NB4 (cell line): Measurements from ENCODE around the gene HENMT1.
"Not testable (repeated sequence)": the region's sequence is repeated elsewhere in the genome, so short reads cannot be mapped to it uniquely, and the experiment has no call there.

Source experiments
- DNase-seq: peaks from one replicate; pipeline ENCODE4 v3.0.0; 2010; ENCODE audit warnings: low read depth
- H3K4me3 ChIP-seq: one replicate; pipeline ENCODE4 v1.5.1; 2011; ENCODE audit warnings: mild to moderate bottlenecking, low read depth, low read length, moderate library complexity
- MYC ChIP-seq: IDR thresholded peaks from 2 replicates; pipeline ENCODE4 v1.6.1; 2011; ENCODE audit warnings: low read depth, low read length
- POLR2A ChIP-seq: IDR thresholded peaks from 2 replicates; pipeline ENCODE4 v1.6.1; 2011; ENCODE audit warnings: mild to moderate bottlenecking; ENCODE audit not compliant: insufficient read length; ENCODE audit errors: extremely low read depth
- TF ChIP-seq, protein P1 (sequence below): IDR thresholded peaks from one replicate; pipeline ENCODE4 v1.5.1; 2012; ENCODE audit warnings: low read depth, low read length
- TF ChIP-seq, protein P2 (sequence below): IDR thresholded peaks from 2 replicates; pipeline ENCODE4 v1.6.1; 2011; ENCODE audit warnings: low read depth, low read length

The HENMT1 gene

DNA sequence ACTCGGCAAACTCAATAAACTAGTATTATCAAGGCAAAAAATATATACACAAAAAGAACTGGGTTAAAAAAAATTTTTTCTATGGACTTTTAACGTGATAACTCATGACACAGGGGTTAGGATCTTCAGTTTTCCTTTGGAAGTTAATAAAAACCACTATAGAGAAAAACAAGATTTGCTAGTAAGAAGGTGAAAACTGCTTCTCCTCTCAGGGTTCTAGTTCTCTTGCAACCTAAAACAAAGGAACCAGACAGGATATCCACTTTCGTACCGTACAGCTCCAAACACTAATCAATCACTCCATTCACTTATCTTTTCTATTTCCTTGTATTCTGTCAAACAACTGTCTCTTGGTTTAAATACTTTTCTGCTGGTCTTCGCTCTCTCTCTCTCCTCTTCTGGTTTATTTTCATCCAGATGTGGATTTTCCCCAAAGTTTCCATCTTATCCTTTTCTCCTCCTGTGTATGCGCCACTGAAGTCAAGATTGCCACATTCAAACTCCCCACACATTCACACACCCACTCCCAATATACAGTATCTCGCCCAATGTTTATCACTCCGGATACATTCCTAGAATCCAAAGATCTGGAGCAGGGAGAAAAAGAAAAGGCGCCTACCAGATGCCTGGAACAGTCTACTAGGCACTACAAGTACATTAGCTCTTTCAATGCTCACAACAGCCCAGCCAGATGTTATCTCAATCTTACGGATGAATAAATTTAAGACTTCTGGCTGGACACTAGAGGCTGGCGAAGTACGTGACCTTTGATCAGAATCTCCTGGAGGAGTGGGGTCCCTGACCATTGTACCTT lies 30.4 kb upstream of the HENMT1 start:
- DNase-seq, result no peak
- peak overlapping the region; percentile 96 for H3K4me3 ChIP-seq
- no peak for TF ChIP-seq POLR2A
- TF ChIP-seq, protein P1, sequence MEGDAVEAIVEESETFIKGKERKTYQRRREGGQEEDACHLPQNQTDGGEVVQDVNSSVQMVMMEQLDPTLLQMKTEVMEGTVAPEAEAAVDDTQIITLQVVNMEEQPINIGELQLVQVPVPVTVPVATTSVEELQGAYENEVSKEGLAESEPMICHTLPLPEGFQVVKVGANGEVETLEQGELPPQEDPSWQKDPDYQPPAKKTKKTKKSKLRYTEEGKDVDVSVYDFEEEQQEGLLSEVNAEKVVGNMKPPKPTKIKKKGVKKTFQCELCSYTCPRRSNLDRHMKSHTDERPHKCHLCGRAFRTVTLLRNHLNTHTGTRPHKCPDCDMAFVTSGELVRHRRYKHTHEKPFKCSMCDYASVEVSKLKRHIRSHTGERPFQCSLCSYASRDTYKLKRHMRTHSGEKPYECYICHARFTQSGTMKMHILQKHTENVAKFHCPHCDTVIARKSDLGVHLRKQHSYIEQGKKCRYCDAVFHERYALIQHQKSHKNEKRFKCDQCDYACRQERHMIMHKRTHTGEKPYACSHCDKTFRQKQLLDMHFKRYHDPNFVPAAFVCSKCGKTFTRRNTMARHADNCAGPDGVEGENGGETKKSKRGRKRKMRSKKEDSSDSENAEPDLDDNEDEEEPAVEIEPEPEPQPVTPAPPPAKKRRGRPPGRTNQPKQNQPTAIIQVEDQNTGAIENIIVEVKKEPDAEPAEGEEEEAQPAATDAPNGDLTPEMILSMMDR, result no peak
- TF ChIP-seq, protein P2, sequence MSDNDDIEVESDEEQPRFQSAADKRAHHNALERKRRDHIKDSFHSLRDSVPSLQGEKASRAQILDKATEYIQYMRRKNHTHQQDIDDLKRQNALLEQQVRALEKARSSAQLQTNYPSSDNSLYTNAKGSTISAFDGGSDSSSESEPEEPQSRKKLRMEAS, result no peak
- no peak for TF ChIP-seq MYC

DNA sequence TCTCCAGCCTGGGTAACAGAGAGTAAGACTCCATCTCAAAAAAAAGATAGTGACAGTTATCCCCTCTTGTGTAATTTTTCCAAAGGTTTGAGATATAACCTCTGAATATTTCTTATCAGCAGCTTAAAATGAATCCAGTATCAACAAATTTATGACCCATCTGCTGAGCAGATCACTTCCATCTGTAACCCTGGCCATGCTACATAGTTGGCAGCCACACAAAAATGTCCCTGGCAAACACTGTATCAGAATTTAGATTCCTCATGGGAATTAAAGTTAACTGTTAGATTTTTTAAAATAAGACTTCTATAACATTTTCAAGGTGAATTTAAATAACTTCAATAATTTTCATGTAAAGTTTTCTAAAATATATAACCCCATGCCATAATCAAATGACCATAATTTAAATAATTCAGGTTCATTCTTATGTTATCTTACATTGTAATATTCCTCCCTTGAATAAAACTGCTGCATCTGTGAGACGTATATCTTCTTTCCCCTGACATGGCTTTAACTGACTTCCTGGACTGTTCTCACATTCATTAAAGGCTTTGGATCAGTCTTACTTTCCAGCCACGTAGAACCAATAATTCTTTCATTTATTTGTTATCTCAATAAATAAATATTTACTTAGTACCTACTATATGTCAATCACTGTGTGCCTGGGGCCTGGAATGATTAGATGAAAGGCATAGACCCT lies 25.9 kb upstream of the HENMT1 start:
- TF ChIP-seq, protein P2, result no peak
- TF ChIP-seq MYC (no peak), POLR2A (no peak)
- TF ChIP-seq, protein P1, result no peak
- no peak overlapping the region for H3K4me3 ChIP-seq
- no peak for DNase-seq

DNA sequence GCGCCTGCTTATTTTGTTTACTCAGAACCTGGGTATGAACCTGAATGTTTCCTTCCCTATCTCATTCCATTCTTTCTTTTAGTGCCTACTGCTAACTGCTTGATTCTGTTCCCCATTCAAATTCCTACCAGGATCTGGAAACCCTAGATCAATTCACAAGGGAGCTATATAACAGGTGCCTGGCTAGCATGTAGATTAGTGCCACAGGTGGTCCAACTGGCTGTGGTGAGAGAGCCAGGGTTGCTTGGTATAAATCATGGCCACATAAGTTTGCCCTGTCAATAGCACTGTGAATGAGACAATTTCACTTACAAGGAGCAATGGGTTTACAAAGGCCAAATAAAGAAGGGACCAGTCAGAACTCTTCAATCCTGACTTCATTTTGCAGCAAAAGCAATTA lies 24.6 kb upstream of the HENMT1 start:
- H3K4me3 ChIP-seq, result no peak overlapping the region
- TF ChIP-seq, protein P2, result no peak
- TF ChIP-seq POLR2A, result no peak
- TF ChIP-seq MYC, result no peak
- TF ChIP-seq, protein P1, result no peak
- no peak for DNase-seq

DNA sequence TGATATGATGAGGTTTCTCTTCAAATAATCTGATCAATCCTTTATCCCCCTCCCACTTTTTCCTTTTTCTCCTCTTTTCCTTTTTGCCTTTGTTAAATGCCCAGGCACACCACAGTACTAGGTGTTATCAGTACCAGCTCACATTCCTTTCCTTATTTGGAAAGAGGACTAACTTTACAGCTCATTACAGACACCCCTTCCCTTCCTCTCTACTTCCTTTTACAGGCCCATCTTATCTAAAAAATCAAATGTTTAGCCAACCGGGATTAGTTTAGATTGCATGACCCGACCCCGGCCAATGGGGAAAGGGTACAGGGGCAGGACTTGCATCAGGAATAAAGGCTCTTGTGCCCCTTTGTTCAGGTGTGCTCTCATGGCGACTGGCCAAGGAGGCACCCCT lies 20.8 kb upstream of the HENMT1 start:
- not testable (repeated sequence) for H3K4me3 ChIP-seq, DNase-seq

DNA sequence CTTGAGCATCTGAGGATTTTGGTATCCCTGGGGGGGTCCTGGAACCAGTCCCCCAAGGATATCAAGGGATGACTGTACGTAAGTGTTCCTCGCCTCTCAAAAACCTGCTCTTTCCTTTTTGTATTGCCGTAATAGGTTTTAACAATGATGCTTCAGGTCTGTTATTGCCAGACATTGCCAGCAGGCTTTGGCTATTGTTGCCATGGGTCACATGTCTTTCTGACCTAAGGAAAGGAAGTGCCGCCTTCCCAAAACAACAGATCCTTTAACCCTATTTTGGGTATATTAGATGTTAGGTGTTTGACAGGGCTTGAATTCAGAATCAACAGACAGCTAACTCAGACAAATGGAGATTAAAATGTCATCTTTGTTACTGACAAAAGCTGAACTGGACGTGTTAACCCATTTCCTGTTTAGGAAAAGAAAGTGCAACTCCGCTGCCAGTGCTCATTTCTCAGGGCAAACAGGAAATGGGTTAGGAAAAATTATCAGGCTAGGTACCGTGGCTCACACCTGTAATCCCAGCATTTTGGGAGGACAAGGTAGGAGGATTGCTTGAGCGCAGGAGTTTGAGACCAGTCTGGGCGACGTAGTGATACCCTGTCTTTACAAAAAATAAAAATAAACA lies 18.8 kb upstream of the HENMT1 start:
- DNase-seq, result no peak
- no peak overlapping the region for H3K4me3 ChIP-seq
- TF ChIP-seq, protein P1, result no peak
- TF ChIP-seq, protein P2, result no peak
- TF ChIP-seq POLR2A (no peak), MYC (no peak)

DNA sequence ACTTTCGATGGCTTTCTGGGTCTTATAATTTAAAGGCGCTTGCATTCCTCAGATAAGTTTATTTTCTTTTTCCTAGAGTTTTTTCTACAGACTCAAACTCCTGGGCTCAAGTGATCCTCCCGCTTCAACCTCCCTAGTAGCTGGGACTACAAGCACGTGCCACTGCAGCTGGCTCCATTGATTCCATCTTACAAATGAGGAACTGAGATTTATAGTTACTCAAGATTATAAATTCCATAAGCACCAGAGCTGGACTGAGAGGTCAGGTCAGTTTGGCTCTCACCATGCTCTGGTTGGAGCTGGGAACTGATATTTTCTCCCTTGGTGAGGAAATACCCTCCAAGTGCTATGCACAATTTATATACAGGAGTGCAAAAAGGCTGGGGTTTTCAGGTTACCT lies 17.8 kb upstream of the HENMT1 start:
- no peak for DNase-seq
- TF ChIP-seq, protein P1, result no peak
- no peak for TF ChIP-seq POLR2A
- TF ChIP-seq, protein P2, result no peak
- no peak for TF ChIP-seq MYC
- H3K4me3 ChIP-seq, result no peak overlapping the region
